CD4-positive, alpha-beta T cell treated with Interleukin-17A for 1 hour (primary cell): ENCODE data around the gene P4HB.

Experiments used
- DNase-seq: peaks from one replicate; pipeline ENCODE4 v3.0.0-alpha.2; 2020

P4HB gene

GRCh38 chr17:81825841-81826466 lies 34.4 kb downstream of the P4HB start:
- DNase-seq: no peak

- DNase-seq: no peak
These were observed 35.7 kb downstream of the P4HB start for GRCh38 chr17:81824595-81824994.

GRCh38 chr17:81823820-81824550 lies 36.4 kb downstream of the P4HB start:
- DNase-seq: no peak

GRCh38 chr17:81822996-81823819 lies 37.1 kb downstream of the P4HB start:
- no peak for DNase-seq

- no peak for DNase-seq
These were observed 38.1 kb downstream of the P4HB start for GRCh38 chr17:81822312-81822637.

GRCh38 chr17:81821603-81822311 lies 38.6 kb downstream of the P4HB start:
- DNase-seq: no peak

GRCh38 chr17:81821147-81821546 lies 39.2 kb downstream of the P4HB start:
- DNase-seq: no peak

- DNase-seq: no peak
These were observed 40.6 kb downstream of the P4HB start for GRCh38 chr17:81819708-81820107.

GRCh38 chr17:81817758-81818147 lies 42.6 kb downstream of the P4HB start:
- no peak for DNase-seq

- DNase-seq: no peak
These were observed 44.7 kb downstream of the P4HB start for GRCh38 chr17:81815646-81815986.

GRCh38 chr17:81814748-81815645 lies 45.3 kb downstream of the P4HB start:
- DNase-seq: no peak

GRCh38 chr17:81813861-81814683 lies 46.3 kb downstream of the P4HB start:
- DNase-seq: no peak

GRCh38 chr17:81813371-81813684 lies 47.0 kb downstream of the P4HB start:
- DNase-seq: no peak

- DNase-seq: no peak
These were observed 47.6 kb downstream of the P4HB start for GRCh38 chr17:81812571-81813370.

- DNase-seq: no peak
These were observed 48.4 kb downstream of the P4HB start for GRCh38 chr17:81811705-81812570.

- no peak for DNase-seq
These were observed 49.2 kb downstream of the P4HB start for GRCh38 chr17:81810892-81811704.

GRCh38 chr17:81810476-81810875 lies 49.9 kb downstream of the P4HB start:
- DNase-seq: no peak

- DNase-seq: no peak
These were observed 50.8 kb downstream of the P4HB start for GRCh38 chr17:81809556-81809998.
